ENCODE data around the gene VPS37B. TPM values are rescaled to one million over a fixed set of nuclear protein-coding genes. Genes with fewer than 3 reads are reported as not detected.
"Not testable (repeated sequence)": the region's sequence is repeated elsewhere in the genome, so short reads cannot be mapped to it uniquely, and the experiment has no call there.

Gene VPS37B
- total RNA-seq, 1 donor from 2014 or later = 83.9 TPM

- H3K27me3 ChIP-seq (ENCODE audit: control insufficient read depth, insufficient read depth, low read length) = no peaks in the 10 kb centered on the region
- H3K36me3 ChIP-seq (ENCODE audit: control insufficient read depth, insufficient read depth, low read length) = no peaks in the 10 kb centered on the region
- H3K4me3 ChIP-seq (ENCODE audit: low read depth, low read length) = no peak overlapping the region
- DNase-seq (ENCODE audit: low read depth) = no peak
- TF ChIP-seq CTCF (IDR thresholded peaks at IDR 0.05; ENCODE audit: insufficient read depth, low read length, poor library complexity, severe bottlenecking) = no peak
These were observed 12.9 kb downstream of the VPS37B start for GRCh38 chr12:122882908-122883558.

GRCh38 chr12:122880668-122881067 is 15.3 kb downstream of the VPS37B start:
- H3K36me3 ChIP-seq (ENCODE audit: control insufficient read depth, insufficient read depth, low read length) = no peaks in the 10 kb centered on the region
- no peaks in the 10 kb centered on the region for H3K27me3 ChIP-seq (ENCODE audit: control insufficient read depth, insufficient read depth, low read length)

GRCh38 chr12:122880155-122880667 is 15.7 kb downstream of the VPS37B start:
- no peak overlapping the region for H3K4me3 ChIP-seq (ENCODE audit: low read depth, low read length)
- no peak for TF ChIP-seq CTCF (IDR thresholded peaks at IDR 0.05; ENCODE audit: insufficient read depth, low read length, poor library complexity, severe bottlenecking)
- no peaks in the 10 kb centered on the region for H3K36me3 ChIP-seq (ENCODE audit: control insufficient read depth, insufficient read depth, low read length)
- DNase-seq (ENCODE audit: low read depth) = no peak
- no peaks in the 10 kb centered on the region for H3K27me3 ChIP-seq (ENCODE audit: control insufficient read depth, insufficient read depth, low read length)

More at GRCh38 chr12:122880668-122881067, 15.3 kb downstream of the VPS37B start:
- no peak overlapping the region for H3K4me3 ChIP-seq (ENCODE audit: low read depth, low read length)
- peak; percentile 42 for DNase-seq (ENCODE audit: low read depth)
- TF ChIP-seq CTCF (IDR thresholded peaks at IDR 0.05; ENCODE audit: insufficient read depth, low read length, poor library complexity, severe bottlenecking) = peak; percentile 74

GRCh38 chr12:122878780-122879612 is 16.9 kb downstream of the VPS37B start:
- DNase-seq (ENCODE audit: low read depth) = no peak
- Histone ChIP-seq H3K36me3 (ENCODE audit: control insufficient read depth, insufficient read depth, low read length) (no peaks in the 10 kb centered on the region), H3K4me3 (ENCODE audit: low read depth, low read length) (no peak overlapping the region), H3K27me3 (ENCODE audit: control insufficient read depth, insufficient read depth, low read length) (no peaks in the 10 kb centered on the region)
- TF ChIP-seq CTCF (IDR thresholded peaks at IDR 0.05; ENCODE audit: insufficient read depth, low read length, poor library complexity, severe bottlenecking) = no peak

GRCh38 chr12:122876731-122877130 is 19.2 kb downstream of the VPS37B start:
- no peaks in the 10 kb centered on the region for H3K27me3 ChIP-seq (ENCODE audit: control insufficient read depth, insufficient read depth, low read length)
- H3K36me3 ChIP-seq (ENCODE audit: control insufficient read depth, insufficient read depth, low read length) = no peaks in the 10 kb centered on the region
- TF ChIP-seq CTCF (IDR thresholded peaks at IDR 0.05; ENCODE audit: insufficient read depth, low read length, poor library complexity, severe bottlenecking) = no peak
- no peak overlapping the region for H3K4me3 ChIP-seq (ENCODE audit: low read depth, low read length)
- DNase-seq (ENCODE audit: low read depth) = no peak

GRCh38 chr12:122876281-122876680 is 19.6 kb downstream of the VPS37B start:
- not testable (repeated sequence) for DNase-seq (ENCODE audit: low read depth); H3K27me3 ChIP-seq (ENCODE audit: control insufficient read depth, insufficient read depth, low read length); H3K36me3 ChIP-seq (ENCODE audit: control insufficient read depth, insufficient read depth, low read length)

More at GRCh38 chr12:122876281-122876680, 19.6 kb downstream of the VPS37B start:
- not testable (repeated sequence) for H3K4me3 ChIP-seq (ENCODE audit: low read depth, low read length)

Data from kidney epithelial cell (primary cell).